ENCODE results near the gene CXCL6.

DNA sequence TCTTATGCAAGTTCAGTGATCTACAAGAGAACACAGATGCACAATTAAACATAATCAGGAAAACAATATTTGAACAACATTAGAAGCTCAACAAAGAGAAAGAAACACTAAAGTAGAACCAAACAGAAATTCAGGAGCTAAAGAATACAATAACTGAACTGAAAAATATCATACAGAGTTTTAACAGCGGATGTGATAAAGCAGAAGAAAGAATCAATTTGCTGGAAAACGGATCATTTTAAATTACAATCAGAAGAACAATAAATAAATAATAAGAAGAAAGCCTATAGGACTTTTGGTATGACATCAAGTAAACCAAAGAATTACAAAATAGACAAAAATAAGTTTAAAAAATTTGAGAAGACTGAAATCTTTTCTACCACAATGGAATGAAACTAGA is 36.3 kb upstream of the CXCL6 start:
- no peak for TF ChIP-seq EZH2 (IDR thresholded peaks at IDR 0.05; ENCODE audit: borderline replicate concordance, low read length)
- TF ChIP-seq, protein P1, sequence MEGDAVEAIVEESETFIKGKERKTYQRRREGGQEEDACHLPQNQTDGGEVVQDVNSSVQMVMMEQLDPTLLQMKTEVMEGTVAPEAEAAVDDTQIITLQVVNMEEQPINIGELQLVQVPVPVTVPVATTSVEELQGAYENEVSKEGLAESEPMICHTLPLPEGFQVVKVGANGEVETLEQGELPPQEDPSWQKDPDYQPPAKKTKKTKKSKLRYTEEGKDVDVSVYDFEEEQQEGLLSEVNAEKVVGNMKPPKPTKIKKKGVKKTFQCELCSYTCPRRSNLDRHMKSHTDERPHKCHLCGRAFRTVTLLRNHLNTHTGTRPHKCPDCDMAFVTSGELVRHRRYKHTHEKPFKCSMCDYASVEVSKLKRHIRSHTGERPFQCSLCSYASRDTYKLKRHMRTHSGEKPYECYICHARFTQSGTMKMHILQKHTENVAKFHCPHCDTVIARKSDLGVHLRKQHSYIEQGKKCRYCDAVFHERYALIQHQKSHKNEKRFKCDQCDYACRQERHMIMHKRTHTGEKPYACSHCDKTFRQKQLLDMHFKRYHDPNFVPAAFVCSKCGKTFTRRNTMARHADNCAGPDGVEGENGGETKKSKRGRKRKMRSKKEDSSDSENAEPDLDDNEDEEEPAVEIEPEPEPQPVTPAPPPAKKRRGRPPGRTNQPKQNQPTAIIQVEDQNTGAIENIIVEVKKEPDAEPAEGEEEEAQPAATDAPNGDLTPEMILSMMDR (conservative IDR thresholded peaks at IDR 0.05 in 1 of 2, IDR thresholded peaks at IDR 0.05 in 1 of 2; ENCODE audit: extremely low read depth in 1 of 2, insufficient read depth in 1 of 2, low read depth in 1 of 2, low read length in 2 of 2), result no peak
